Inflammatory macrophage treated with lipopolysaccharide for 1 hour (primary cell): Measurements from ENCODE around the gene NCAPG2.
A peak's percentile ranks its signal among the peaks of the same experiment; 100 is the strongest.
"Not testable (repeated sequence)": the region's sequence is repeated elsewhere in the genome, so short reads cannot be mapped to it uniquely, and the experiment has no call there.

Experiments used
- DNase-seq, 2 donors: peaks; one replicate each; pipeline ENCODE4 v3.0.0-alpha.2; 2020 to 2022

The NCAPG2 gene

GRCh38 chr7:158664406-158664805 lies 40.2 kb downstream of the NCAPG2 start:
- no peak for DNase-seq

GRCh38 chr7:158663428-158663741 lies 41.2 kb downstream of the NCAPG2 start:
- no peak for DNase-seq

DNA sequence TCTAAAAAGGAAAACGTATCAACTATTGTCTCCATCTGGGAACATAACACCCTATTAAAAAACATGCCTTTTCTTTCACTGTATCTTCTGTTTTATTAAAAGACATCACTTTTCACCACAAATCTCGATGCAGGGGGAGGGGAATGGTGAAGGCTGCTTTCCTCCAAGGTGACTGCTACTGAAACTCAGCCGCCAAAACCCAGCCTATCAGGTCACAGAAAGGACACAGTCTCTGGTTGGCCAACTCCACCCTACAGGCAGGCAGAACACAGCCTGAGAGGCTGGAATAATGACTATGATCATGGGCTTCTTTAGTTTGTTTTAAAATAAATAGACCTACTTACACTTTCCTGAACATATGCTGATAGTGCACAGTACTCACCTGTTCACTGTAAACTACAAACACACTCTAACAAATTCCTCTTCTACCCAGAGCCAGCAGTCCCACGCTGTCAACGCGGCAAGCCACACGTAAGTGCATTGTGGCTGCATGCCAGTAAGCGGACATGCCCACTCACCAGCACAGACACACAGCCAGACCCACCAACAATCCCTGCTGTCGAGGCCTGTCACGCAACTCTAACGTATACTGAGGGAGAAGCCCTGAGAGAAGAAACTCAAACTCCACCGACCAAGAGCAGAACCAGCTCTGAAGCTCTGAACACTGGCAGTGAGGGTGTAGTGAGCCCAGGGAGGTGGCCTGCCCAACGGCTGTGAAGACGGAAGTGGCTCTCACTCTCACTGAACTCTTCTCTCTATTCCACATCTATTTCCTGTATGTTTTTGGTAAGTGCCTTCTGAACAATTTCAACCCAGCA lies 41.8 kb downstream of the NCAPG2 start:
- no peak for DNase-seq

DNA sequence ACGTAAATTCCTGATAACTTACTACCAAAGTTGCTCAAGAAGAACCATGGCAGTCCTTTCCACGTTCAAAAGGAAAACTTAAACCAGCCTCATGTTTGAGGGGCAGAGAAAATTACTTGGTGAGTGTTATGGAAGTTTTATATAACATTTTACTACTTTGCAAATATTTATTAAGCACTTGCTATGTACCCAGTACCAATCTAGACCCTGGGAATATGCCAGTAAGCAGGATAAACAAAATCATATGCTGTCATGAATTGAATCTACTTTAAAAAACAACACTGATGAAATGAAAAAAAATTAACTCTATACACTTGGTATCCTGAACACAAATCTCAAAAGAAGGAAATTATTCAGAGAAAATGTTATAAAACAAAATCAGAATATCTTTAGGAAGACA lies 46.1 kb downstream of the NCAPG2 start:
- DNase-seq = no peak

DNA sequence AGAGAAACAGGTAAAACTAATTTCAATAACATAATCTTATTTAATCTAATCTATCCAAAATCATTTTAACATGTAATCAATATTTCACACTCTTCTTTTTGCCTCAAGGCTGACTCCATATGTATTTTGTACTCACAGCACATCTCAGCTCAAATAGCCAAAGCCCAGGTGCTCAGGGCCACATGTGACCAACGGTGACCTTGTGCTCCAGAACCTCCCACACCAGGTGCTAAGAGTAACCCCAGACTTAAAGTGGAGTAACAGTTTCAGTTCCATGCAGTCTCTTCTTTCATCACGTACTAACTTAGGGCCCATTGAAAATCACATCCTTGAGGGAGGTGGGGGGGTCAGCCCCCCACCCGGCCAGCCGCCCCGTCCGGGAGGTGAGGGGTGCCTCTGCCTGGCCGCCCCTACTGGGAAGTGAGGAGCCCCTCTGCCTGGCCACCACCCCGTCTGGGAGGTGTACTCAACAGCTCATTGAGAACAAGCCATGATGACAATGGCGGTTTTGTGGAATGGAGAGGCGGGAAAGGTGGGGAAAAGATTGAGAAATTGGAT lies 47.3 kb downstream of the NCAPG2 start:
- DNase-seq = no peak

- DNase-seq = no peak
These were observed 48.6 kb downstream of the NCAPG2 start for GRCh38 chr7:158655931-158656441.

- DNase-seq = no peak
These were observed 49.1 kb downstream of the NCAPG2 start for GRCh38 chr7:158655507-158655906.

GRCh38 chr7:158651968-158652565 lies 52.5 kb downstream of the NCAPG2 start:
- DNase-seq = no peak

- DNase-seq = no peak
These were observed 53.8 kb downstream of the NCAPG2 start for GRCh38 chr7:158650821-158651225.

DNA sequence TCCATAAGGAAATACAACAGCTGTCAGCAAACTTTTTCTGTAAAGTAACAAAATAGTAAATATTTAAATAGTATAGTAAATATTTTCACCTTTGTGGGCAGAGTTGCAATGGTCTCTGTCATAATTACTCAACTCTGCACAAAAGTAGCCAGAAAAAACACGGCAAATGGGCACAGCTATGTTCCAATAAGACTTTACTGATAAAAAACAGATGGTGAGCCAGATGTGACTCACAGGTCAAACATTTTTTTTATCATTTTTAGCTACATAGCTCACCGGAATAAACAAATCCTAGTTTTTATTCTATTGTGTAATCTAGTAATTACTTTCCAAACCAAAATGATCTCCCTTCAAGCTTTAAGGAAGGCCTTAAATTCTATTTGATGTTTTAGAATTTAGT lies 55.3 kb downstream of the NCAPG2 start:
- DNase-seq = no peak

- no peak for DNase-seq
These were observed 55.8 kb downstream of the NCAPG2 start for GRCh38 chr7:158648787-158649186.

GRCh38 chr7:158648168-158648567 lies 56.4 kb downstream of the NCAPG2 start:
- no peak for DNase-seq

GRCh38 chr7:158647475-158647792 lies 57.2 kb downstream of the NCAPG2 start:
- DNase-seq = no peak

GRCh38 chr7:158646766-158647474 lies 57.7 kb downstream of the NCAPG2 start:
- DNase-seq = peak; percentile 0 to 14

- DNase-seq = no peak
These were observed 58.8 kb downstream of the NCAPG2 start for GRCh38 chr7:158645842-158646241.

- DNase-seq = no peak
These were observed 62.5 kb downstream of the NCAPG2 start for GRCh38 chr7:158642149-158642548.

GRCh38 chr7:158638001-158638400 lies 66.6 kb downstream of the NCAPG2 start:
- no peak for DNase-seq

GRCh38 chr7:158633055-158633956 lies 71.3 kb downstream of the NCAPG2 start:
- no peak for DNase-seq

DNA sequence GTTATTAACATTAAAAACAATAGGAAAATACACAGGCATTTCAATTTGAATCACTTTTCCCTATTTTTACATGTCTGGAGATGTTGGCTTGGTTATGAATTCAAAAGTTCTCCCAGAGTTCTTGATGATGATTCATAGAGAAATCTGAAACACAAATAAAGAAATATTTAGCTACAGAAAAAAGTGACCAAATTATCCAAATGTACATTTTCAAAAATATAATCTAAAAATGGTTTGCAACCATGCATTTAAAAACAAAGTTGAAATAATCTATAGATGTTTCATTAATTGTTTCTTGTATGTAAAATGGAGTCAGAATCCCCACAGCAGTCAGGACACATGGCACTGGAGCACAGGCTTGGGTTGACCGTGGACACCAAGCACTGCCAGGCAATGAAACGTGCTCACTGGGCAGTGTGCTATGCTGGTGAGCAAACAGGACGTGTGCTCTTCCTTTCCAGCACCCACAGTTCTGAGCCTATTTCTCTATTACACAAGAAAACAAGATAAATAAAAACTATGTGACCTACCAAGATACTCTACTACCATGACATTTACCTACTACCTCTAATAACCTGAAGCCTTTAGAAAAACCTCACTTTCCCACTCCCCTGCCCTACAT lies 72.9 kb downstream of the NCAPG2 start:
- no peak for DNase-seq

DNA sequence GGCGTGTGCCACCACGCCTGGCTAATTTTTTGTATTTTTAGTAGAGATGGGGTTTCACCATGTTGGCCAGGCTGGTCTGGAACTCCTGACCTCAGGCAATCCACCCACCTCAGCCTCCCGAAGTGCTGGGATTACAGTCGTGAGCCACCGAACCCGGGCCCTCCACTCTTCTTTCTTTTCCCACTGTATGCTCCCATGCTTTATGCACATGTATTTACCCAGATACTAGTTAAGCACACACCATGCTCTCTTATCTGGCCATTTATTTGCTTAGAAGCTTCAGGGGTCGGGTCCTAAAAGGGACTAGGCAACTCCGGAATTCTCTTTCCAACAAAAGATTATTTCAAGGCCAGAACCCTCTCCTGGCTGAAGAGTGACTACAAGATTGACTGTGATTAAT lies 78.3 kb downstream of the NCAPG2 start:
- not testable (repeated sequence) for DNase-seq

DNA sequence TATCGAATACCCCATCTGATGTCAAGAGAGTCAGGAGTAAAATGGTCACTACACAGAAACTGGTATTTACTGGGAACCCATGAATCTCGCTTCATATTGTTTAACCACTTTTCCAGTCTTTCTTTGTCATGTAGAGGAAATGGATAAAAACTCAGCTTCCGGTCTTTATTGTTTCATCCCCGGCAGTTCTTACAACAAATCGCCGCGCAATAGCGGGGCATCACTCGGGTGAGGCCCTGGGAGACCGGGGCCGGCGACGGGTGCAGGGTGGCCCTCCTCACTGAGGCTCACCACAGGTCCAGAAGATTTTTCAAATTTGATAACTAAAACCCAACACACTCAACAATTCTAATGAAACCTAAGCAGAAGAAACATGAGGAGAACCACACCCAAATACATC lies 81.4 kb downstream of the NCAPG2 start:
- DNase-seq = no peak

GRCh38 chr7:158620839-158621441 lies 83.7 kb downstream of the NCAPG2 start:
- no peak for DNase-seq
